ENCODE data around the gene RAB36. TPM values are rescaled to one million over a fixed set of nuclear protein-coding genes. Genes with fewer than 3 reads are reported as not detected.
A peak's percentile ranks its signal among the peaks of the same experiment; 100 is the strongest.

RAB36 gene
- total and polyA plus RNA-seq, 4 donors, result 5.4 to 15.1 (median 13.3) TPM

DNA sequence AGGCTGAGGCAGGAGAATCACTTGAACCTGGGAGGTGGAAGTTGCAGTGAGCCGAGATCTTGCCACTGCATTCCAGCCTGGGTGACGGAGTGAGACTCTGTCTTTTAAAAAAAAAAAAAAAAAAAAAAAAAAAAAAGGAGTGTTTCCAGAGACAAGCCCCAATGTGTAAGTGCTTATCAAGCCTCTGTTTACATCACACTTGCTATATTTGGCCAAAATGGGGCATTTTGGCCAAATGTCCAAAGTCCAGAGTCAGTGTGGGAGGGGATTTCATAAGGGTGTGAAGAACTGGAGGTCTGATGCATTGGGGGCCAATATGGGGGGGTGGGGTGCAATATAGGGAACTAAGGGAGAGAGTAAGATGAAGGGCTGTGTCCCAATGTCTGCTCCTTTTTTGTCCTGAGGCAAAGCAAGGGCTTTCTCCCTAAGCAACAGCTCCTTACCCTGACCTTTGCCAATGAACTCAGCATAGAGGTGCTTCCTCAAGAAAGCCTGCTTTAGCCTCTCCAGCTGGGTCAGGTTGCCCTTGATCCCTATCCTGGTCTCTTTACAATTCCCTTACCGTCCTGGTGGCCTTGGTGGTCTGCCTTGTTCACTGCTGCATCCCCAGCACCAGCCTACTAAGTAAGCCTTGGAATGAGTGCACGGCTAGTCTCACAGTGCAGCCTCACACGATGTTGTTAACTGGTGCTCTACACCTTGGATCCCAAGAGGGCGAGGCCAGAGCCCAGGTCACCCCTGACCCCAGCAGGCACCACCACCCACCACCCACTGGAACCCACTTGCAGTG lies 21.0 kb downstream of the RAB36 start:
- WGBS (ENCODE audit: insufficient coverage), result 77% methylated on average over 4 of the region's 6 CpGs

DNA sequence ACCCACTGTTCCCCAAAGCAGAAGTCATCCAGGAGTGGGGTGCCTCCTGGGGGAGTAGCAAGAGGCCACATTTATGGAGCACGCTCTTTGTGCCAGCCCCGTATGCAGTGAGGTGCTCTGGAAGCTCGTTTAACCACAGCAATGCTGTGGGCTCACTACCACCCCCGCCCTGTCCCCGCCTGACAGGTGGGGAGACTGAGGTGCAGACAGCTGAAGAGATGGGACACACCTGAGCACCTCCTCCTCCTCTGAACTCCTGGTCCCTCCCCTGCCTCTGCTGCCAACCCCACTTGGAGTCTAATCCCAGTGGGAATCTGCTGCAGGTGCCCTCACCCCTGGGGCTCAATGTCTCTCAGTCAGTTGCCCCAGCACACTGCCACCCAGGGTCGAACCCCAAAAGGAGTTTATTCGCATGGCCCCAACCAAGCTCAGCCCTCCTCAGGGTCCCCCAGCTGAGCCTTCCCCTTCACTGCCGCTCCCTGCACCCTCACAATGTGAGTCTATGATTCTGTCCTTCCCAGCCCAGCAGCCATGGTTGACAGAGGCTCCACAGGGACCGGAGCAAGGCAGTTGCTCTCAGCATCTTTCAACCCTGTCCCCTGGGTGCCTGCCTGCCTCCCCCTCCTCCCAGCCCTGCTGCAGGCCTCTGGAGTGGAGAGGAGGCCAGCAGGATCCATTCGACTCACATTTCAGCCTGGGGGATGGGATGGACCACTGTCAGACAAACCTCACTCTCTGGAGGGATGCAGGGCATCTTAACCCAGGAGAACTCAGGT lies 21.8 kb downstream of the RAB36 start:
- no peak for DNase-seq (ENCODE audit: low read depth in 4 of 6, low spot score in 6 of 6)
- Histone ChIP-seq H3K9me3 (ENCODE audit: control insufficient read depth, insufficient read depth, low read length) (no peaks in the 10 kb centered on the region), H3K27me3 (ENCODE audit: control insufficient read depth, insufficient read depth, low read length) (no peaks in the 10 kb centered on the region), H3K36me3 (ENCODE audit: control insufficient read depth, insufficient read depth, low read length) (peaks cover 9% of the 10 kb centered on the region), H3K4me3 (ENCODE audit: low read depth, low read length) (no peak overlapping the region), H3K4me1 (ENCODE audit: control insufficient read depth, insufficient read depth, low read length) (peaks cover 37% of the 10 kb centered on the region), H3K27ac (ENCODE audit: low read depth, low read length) (no peak overlapping the region)
- 74% methylated on average over 9 of the region's 10 CpGs for WGBS (ENCODE audit: insufficient coverage)

More for the DNA sequence above, 21.0 kb downstream of the RAB36 start:
- Histone ChIP-seq H3K27ac (ENCODE audit: low read depth, low read length) (no peak overlapping the region), H3K4me3 (ENCODE audit: low read depth, low read length) (no peak overlapping the region), H3K9me3 (ENCODE audit: control insufficient read depth, insufficient read depth, low read length) (no peaks in the 10 kb centered on the region), H3K4me1 (ENCODE audit: control insufficient read depth, insufficient read depth, low read length) (peaks cover 37% of the 10 kb centered on the region), H3K27me3 (ENCODE audit: control insufficient read depth, insufficient read depth, low read length) (no peaks in the 10 kb centered on the region), H3K36me3 (ENCODE audit: control insufficient read depth, insufficient read depth, low read length) (peaks cover 15% of the 10 kb centered on the region)
- DNase-seq (ENCODE audit: low read depth in 4 of 6, low spot score in 6 of 6), result no peak

DNA sequence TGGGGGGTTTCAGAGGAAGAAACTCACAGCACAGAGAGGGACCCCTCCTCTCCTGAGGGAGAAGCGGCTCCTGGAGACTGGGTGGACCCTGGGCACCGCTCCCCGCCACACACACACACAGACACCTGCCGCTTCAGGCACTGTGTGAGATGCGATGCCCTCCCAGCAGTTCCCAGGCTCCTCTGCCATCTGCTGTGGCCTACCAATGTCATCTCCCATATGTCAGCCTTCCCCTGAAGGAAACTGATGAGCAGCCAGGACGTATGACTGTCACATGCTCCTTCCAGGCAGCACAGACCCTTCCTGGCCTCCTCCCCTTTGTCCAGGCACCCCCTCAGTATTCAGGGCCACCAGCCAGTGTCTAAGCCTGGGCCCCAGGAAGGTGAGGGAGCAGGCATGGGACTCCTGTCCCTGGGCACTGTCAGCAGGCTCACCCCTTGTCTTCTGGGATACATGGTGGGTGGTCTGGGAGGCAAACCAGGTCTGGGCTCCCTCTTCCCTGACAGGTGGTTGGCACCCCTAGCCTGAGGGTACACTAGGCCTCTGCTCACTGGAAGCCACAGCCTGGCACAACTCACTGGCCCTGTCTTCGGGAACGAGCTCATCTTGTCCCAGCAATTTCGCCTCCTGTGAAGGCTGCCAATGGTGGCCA lies 23.2 kb downstream of the RAB36 start:
- DNase-seq (ENCODE audit: low read depth in 4 of 6, low spot score in 6 of 6), result peak in 1 of 6 donors; percentile 54
- 90% methylated on average over 9 of the region's 9 CpGs for WGBS (ENCODE audit: insufficient coverage)

DNA sequence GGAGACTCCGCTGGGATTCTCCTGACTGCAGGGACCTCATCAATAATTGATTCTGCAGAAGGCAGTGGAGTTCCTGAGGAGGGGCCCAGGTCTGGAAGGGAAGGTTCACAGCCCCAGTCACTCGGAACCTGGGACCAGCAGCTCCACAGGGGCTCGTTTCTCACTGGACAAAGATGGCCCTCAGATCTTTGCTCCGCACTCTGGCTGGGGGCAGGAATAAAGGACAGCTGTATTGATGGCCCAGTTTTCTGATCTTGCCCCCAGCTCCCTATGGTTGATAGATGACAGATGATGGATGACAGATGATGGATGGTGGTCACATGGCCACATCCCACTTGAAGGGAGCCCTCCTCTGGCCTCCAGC lies 23.7 kb downstream of the RAB36 start:
- Histone ChIP-seq H3K4me1 (ENCODE audit: control insufficient read depth, insufficient read depth, low read length) (peaks cover 17% of the 10 kb centered on the region), H3K36me3 (ENCODE audit: control insufficient read depth, insufficient read depth, low read length) (peaks cover 9% of the 10 kb centered on the region), H3K27ac (ENCODE audit: low read depth, low read length) (no peak overlapping the region), H3K27me3 (ENCODE audit: control insufficient read depth, insufficient read depth, low read length) (no peaks in the 10 kb centered on the region), H3K4me3 (ENCODE audit: low read depth, low read length) (no peak overlapping the region), H3K9me3 (ENCODE audit: control insufficient read depth, insufficient read depth, low read length) (no peaks in the 10 kb centered on the region)
- WGBS (ENCODE audit: insufficient coverage), result 94% methylated on average over 4 of the region's 4 CpGs
- DNase-seq (ENCODE audit: low read depth in 4 of 6, low spot score in 6 of 6), result no peak

More for the DNA sequence above, 23.2 kb downstream of the RAB36 start:
- H3K4me3 ChIP-seq (ENCODE audit: low read depth, low read length), result no peak overlapping the region
- H3K36me3 ChIP-seq (ENCODE audit: control insufficient read depth, insufficient read depth, low read length), result peaks cover 9% of the 10 kb centered on the region
- no peaks in the 10 kb centered on the region for H3K9me3 ChIP-seq (ENCODE audit: control insufficient read depth, insufficient read depth, low read length)
- no peak overlapping the region for H3K27ac ChIP-seq (ENCODE audit: low read depth, low read length)
- no peaks in the 10 kb centered on the region for H3K27me3 ChIP-seq (ENCODE audit: control insufficient read depth, insufficient read depth, low read length)
- H3K4me1 ChIP-seq (ENCODE audit: control insufficient read depth, insufficient read depth, low read length), result peaks cover 22% of the 10 kb centered on the region

- no peak overlapping the region for H3K4me3 ChIP-seq (ENCODE audit: low read depth, low read length)
- 96% methylated on average over 9 of the region's 10 CpGs for WGBS (ENCODE audit: insufficient coverage)
- no peak for DNase-seq (ENCODE audit: low read depth in 4 of 6, low spot score in 6 of 6)
- no peaks in the 10 kb centered on the region for H3K36me3 ChIP-seq (ENCODE audit: control insufficient read depth, insufficient read depth, low read length)
- H3K4me1 ChIP-seq (ENCODE audit: control insufficient read depth, insufficient read depth, low read length), result peaks cover 20% of the 10 kb centered on the region
- no peaks in the 10 kb centered on the region for H3K27me3 ChIP-seq (ENCODE audit: control insufficient read depth, insufficient read depth, low read length)
- no peaks in the 10 kb centered on the region for H3K9me3 ChIP-seq (ENCODE audit: control insufficient read depth, insufficient read depth, low read length)
- no peak overlapping the region for H3K27ac ChIP-seq (ENCODE audit: low read depth, low read length)
Measured at GRCh38 chr22:23175817-23176644, 30.8 kb downstream of the RAB36 start.

DNA sequence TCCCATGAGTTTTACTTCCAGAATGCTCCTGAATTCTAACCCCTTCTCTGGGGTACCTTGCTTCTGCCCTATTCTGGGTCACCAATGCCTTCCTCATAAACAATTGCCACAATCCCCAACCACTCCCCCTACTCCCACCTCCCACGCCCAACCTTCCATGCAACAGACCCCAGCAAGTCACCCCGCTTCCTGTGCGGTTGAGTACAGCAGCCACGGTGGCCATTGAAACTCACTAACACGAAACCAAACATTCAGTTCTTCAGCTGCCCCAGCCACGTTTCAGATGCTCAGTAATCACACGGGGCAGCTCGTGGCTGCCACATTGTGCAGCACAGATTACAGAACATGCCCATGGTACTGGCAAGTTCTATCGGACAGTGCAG lies 31.4 kb downstream of the RAB36 start:
- Histone ChIP-seq H3K4me3 (ENCODE audit: low read depth, low read length) (no peak overlapping the region), H3K4me1 (ENCODE audit: control insufficient read depth, insufficient read depth, low read length) (peaks cover 23% of the 10 kb centered on the region), H3K27ac (ENCODE audit: low read depth, low read length) (no peak overlapping the region), H3K9me3 (ENCODE audit: control insufficient read depth, insufficient read depth, low read length) (no peaks in the 10 kb centered on the region), H3K27me3 (ENCODE audit: control insufficient read depth, insufficient read depth, low read length) (no peaks in the 10 kb centered on the region), H3K36me3 (ENCODE audit: control insufficient read depth, insufficient read depth, low read length) (peaks cover 4% of the 10 kb centered on the region)
- 95% methylated on average over 9 of the region's 9 CpGs for WGBS (ENCODE audit: insufficient coverage)
- no peak for DNase-seq (ENCODE audit: low read depth in 4 of 6, low spot score in 6 of 6)

- Histone ChIP-seq H3K4me1 (ENCODE audit: control insufficient read depth, insufficient read depth, low read length) (peaks cover 29% of the 10 kb centered on the region), H3K9me3 (ENCODE audit: control insufficient read depth, insufficient read depth, low read length) (no peaks in the 10 kb centered on the region), H3K4me3 (ENCODE audit: low read depth, low read length) (no peak overlapping the region), H3K27me3 (ENCODE audit: control insufficient read depth, insufficient read depth, low read length) (no peaks in the 10 kb centered on the region), H3K27ac (ENCODE audit: low read depth, low read length) (no peak overlapping the region), H3K36me3 (ENCODE audit: control insufficient read depth, insufficient read depth, low read length) (peaks cover 10% of the 10 kb centered on the region)
- DNase-seq (ENCODE audit: low read depth in 4 of 6, low spot score in 6 of 6), result no peak
- WGBS (ENCODE audit: insufficient coverage), result 100% methylated on average over 2 of the region's 4 CpGs
Measured at GRCh38 chr22:23177197-23177596, 31.9 kb downstream of the RAB36 start.

GRCh38 chr22:23178512-23179254 lies 33.4 kb downstream of the RAB36 start:
- 42% methylated on average over 3 of the region's 9 CpGs for WGBS (ENCODE audit: insufficient coverage)
- Histone ChIP-seq H3K36me3 (ENCODE audit: control insufficient read depth, insufficient read depth, low read length) (peaks cover 10% of the 10 kb centered on the region), H3K4me1 (ENCODE audit: control insufficient read depth, insufficient read depth, low read length) (peaks cover 42% of the 10 kb centered on the region), H3K27me3 (ENCODE audit: control insufficient read depth, insufficient read depth, low read length) (no peaks in the 10 kb centered on the region), H3K27ac (ENCODE audit: low read depth, low read length) (no peak overlapping the region), H3K4me3 (ENCODE audit: low read depth, low read length) (no peak overlapping the region), H3K9me3 (ENCODE audit: control insufficient read depth, insufficient read depth, low read length) (no peaks in the 10 kb centered on the region)
- peak in 4 of 6 donors; percentile 44 to 89 (median 70) for DNase-seq (ENCODE audit: low read depth in 4 of 6, low spot score in 6 of 6)
